ENCODE data around the gene ARSG.

- TF ChIP-seq CTCF (IDR thresholded peaks at IDR 0.05) (no peak), EZH2 (IDR thresholded peaks at IDR 0.05) (no peak), EZH2phosphoT487 (IDR thresholded peaks at IDR 0.05) (no peak)
Observed at GRCh38 chr17:68441070-68441770, 149.9 kb downstream of the ARSG start.
